HepG2 (cell line): ENCODE results near the gene ANXA3. TPM values are rescaled to one million over a fixed set of nuclear protein-coding genes. Genes with fewer than 3 reads are reported as not detected.

Source experiments
- ATAC-seq: fragments of 200-7000 bp; cut with Tn5 transposase; 3 replicates; pipeline ENCODE4 v1.9.1; 2020; ENCODE audit warnings: mild to moderate bottlenecking, moderate library complexity
- BruUV-seq: library from RNA; stranded (reverse); fragments of 400-500 nt; replicated peaks from 2 replicates; lab custom pipeline; 2021; lab: Mats Ljungman, UMichigan
- CTCF ChIA-PET: fragments of 300-600 bp; formaldehyde crosslinking; extraction: SDS; loops from one replicate; lab custom pipeline; 2021; ENCODE audit warnings: low total read pairs, inconsistent platforms, low intra/inter-chr PET ratio; lab: Yijun Ruan, JAX
- POLR2A ChIA-PET: fragments of 350-600 bp; sonication (Branson Sonifier 250); formaldehyde crosslinking; loops from one replicate; lab custom pipeline; 2020; ENCODE audit warnings: antibody characterized with exemption, inconsistent platforms; lab: Yijun Ruan, JAX
- DNase-seq: peaks from one replicate; pipeline ENCODE4 v3.0.0-alpha.2; 2015; ENCODE audit warnings: low spot score
- FAIRE-seq: peaks from 3 replicates; lab custom pipeline; 2011; peaks lifted over from hg19 to GRCh38; lab: Jason Lieb, UNC
- H2AFZ ChIP-seq: one replicate; pipeline ENCODE4 v1.6.1; 2011; ENCODE audit warnings: low read length, inconsistent platforms
- H3K27ac ChIP-seq: fragments of 300-600 bp; 3 replicates; pipeline ENCODE4 v1.8.0; 2011; ENCODE audit warnings: mixed run types, mild to moderate bottlenecking, mixed read lengths, low read length, inconsistent platforms; ENCODE audit not compliant: insufficient read depth; ENCODE audit errors: extremely low read length
- H3K27me3 ChIP-seq, 2 experiments: fragments of 200-600 bp in 1 of 2; 2 replicates in 1 of 2; 3 replicates in 1 of 2; pipeline versions ENCODE4 v1.6.0 to v1.8.0; 2011; ENCODE audit warnings: low read length in 2 of 2, mild to moderate bottlenecking in 2 of 2, moderate library complexity in 2 of 2, inconsistent platforms in 1 of 2; ENCODE audit not compliant: insufficient read depth in 2 of 2, control insufficient read depth in 1 of 2
- H3K36me3 ChIP-seq, 2 experiments: fragments of 200-600 bp in 1 of 2; replicated peaks in 1 of 2; 2 replicates in 1 of 2; 3 replicates in 1 of 2; pipeline versions ENCODE4 v1.5.1 to v1.8.0; 2011; ENCODE audit warnings: low read length in 2 of 2, inconsistent platforms in 1 of 2; ENCODE audit not compliant: insufficient read depth in 2 of 2, control insufficient read depth in 1 of 2
- H3K4me1 ChIP-seq: 2 replicates; pipeline ENCODE4 v1.5.1; 2012; ENCODE audit warnings: low read length, inconsistent platforms; ENCODE audit not compliant: insufficient read depth
- H3K4me2 ChIP-seq: 2 replicates; pipeline ENCODE4 v1.6.0; 2011; ENCODE audit warnings: low read depth, low read length, inconsistent platforms
- H3K4me3 ChIP-seq, 3 experiments: fragments of 200-600 bp in 1 of 3; sonication (generic), shearing (Covaris generic) in 1 of 3; replicated peaks in 1 of 3; 2 replicates each; pipeline ENCODE4 v1.5.1; 2011 to 2016; ENCODE audit warnings: low read length in 3 of 3, inconsistent platforms in 2 of 3, low read depth in 2 of 3, mild to moderate bottlenecking in 2 of 3, control low read depth in 1 of 3, mixed read lengths in 1 of 3; ENCODE audit not compliant: insufficient read depth in 1 of 3
- H3K79me2 ChIP-seq: one replicate; pipeline ENCODE4 v1.6.1; 2011; ENCODE audit warnings: low read length, inconsistent platforms; ENCODE audit not compliant: insufficient read depth
- H3K9ac ChIP-seq: 2 replicates; pipeline ENCODE4 v1.6.0; 2011; ENCODE audit warnings: mild to moderate bottlenecking, low read depth, low read length, inconsistent platforms; ENCODE audit not compliant: insufficient read depth
- H3K9me3 ChIP-seq: 2 replicates; pipeline ENCODE4 v1.5.1; 2012; ENCODE audit warnings: mild to moderate bottlenecking, low read length
- H4K20me1 ChIP-seq: 2 replicates; pipeline ENCODE4 v1.6.0; 2011; ENCODE audit warnings: inconsistent platforms, mild to moderate bottlenecking, low read length, moderate library complexity; ENCODE audit not compliant: insufficient read depth
- E2F1 ChIP-seq: sonication (generic); formaldehyde crosslinking; IDR thresholded peaks from 2 replicates; pipeline ENCODE4 v1.5.0; 2020; ENCODE audit warnings: missing genetic modification reagents
- FOXA3 ChIP-seq: IDR thresholded peaks from 2 replicates; pipeline ENCODE4 v1.6.1; 2016; ENCODE audit warnings: missing genetic modification reagents, missing compliant biosample characterization
- GZF1 ChIP-seq: sonication (generic); formaldehyde crosslinking; IDR thresholded peaks from 2 replicates; pipeline ENCODE4 v1.5.1; 2020; ENCODE audit warnings: mild to moderate bottlenecking, missing genetic modification reagents
- MAZ ChIP-seq, 2 experiments: sonication (generic) in 1 of 2; formaldehyde crosslinking in 1 of 2; IDR thresholded peaks; 2 replicates each; pipeline versions ENCODE4 v1.5.0 to v1.6.1; 2012 to 2020; ENCODE audit warnings: low read depth in 2 of 2, mild to moderate bottlenecking in 2 of 2, borderline replicate concordance in 1 of 2, improper control_type of control experiment in 1 of 2, low read length in 1 of 2, missing genetic modification reagents in 1 of 2, moderate library complexity in 1 of 2
- SNAI1 ChIP-seq: sonication (generic); formaldehyde crosslinking; IDR thresholded peaks from 2 replicates; pipeline ENCODE4 v1.5.0; 2020; ENCODE audit warnings: mild to moderate bottlenecking, missing genetic modification reagents, borderline replicate concordance
- SSRP1 ChIP-seq: IDR thresholded peaks from 2 replicates; pipeline ENCODE4 v1.6.1; 2016; ENCODE audit warnings: control low read depth
- TIGD3 ChIP-seq: sonication (generic); formaldehyde crosslinking; IDR thresholded peaks from 2 replicates; pipeline ENCODE4 v1.5.1; 2020; ENCODE audit warnings: mild to moderate bottlenecking, missing genetic modification reagents, borderline replicate concordance
- ZNF350 ChIP-seq: sonication (generic); formaldehyde crosslinking; IDR thresholded peaks from 2 replicates; pipeline ENCODE4 v1.4.0; 2020; ENCODE audit warnings: mild to moderate bottlenecking, low read depth, missing genetic modification reagents, borderline replicate concordance
- WGBS: methylation state at CpG from one replicate; pipeline ENCODE4 v1.1.6; 2017; ENCODE audit warnings: low lambda C conversion rate; 5-methylcytosine and 5-hydroxymethylcytosine counted together
- in situ Hi-C: cut with HindIII; loops from 2 replicates; pipeline ENCODE4 v1.10.0; 2017; ENCODE audit warnings: low pct_unique_long_range_greater_than_20kb; ENCODE audit not compliant: extremely low pct_ligation_motif_present
- intact Hi-C: fragments of 100-400 bp; cut with micrococcal nuclease; formaldehyde crosslinking; loops from one replicate; pipeline ENCODE4 v1.10.0; 2022; ENCODE audit not compliant: unreplicated experiment
- polyA plus RNA-seq, 8 experiments: library from polyadenylated mRNA; depleted of rRNA in 3 of 8; stranded (reverse) in 7 of 8; unstranded in 1 of 8; fragments of >200 nt; fragmentation: Illumina TruSeq in 4 of 8; extraction: Trizol in 4 of 8; gene quantifications; 2 replicates each; pipeline versions ENCODE4 v1.2.1 to v1.2.3, GENCODE V29; 2011 to 2016; ENCODE audit warnings: low read depth in 4 of 8, missing spikeins in 1 of 8, mixed read lengths in 1 of 8; ENCODE audit not compliant: insufficient read depth in 1 of 8
- total RNA-seq, 5 experiments: library from RNA; depleted of rRNA; stranded (reverse); fragments of >200 nt; fragmentation: Illumina TruSeq; extraction: Trizol; gene quantifications; 2 replicates each; pipeline ENCODE4 v1.2.3, GENCODE V29; 2016; ENCODE audit warnings: low read depth in 1 of 5
- TF ChIP-seq, protein P1 (sequence below): IDR thresholded peaks from 2 replicates; pipeline ENCODE4 v1.6.1; 2016
- TF ChIP-seq, protein P2 (sequence below): sonication (generic); formaldehyde crosslinking; IDR thresholded peaks from 2 replicates; pipeline ENCODE4 v1.5.0; 2020; ENCODE audit warnings: mild to moderate bottlenecking, low read depth, missing genetic modification reagents, borderline replicate concordance

Gene ANXA3
- total and polyA plus RNA-seq, 2 of the 13 experiments (the other 11 are each of a cell fraction or from before 2014, with no cell fraction given), result 6.5 to 6.9 TPM

GRCh38 chr4:78648640-78649363 is 97.2 kb downstream of the ANXA3 start:
- Histone ChIP-seq H3K9me3 (no peaks in the 10 kb centered on the region), H3K9ac (no peak overlapping the region), H3K4me1 (peaks cover 9% of the 10 kb centered on the region), H3K27me3 (no peaks in the 10 kb centered on the region), H2AFZ (no peak overlapping the region), H4K20me1 (no peaks in the 10 kb centered on the region), H3K27ac (no peak overlapping the region), H3K36me3 (no peaks in the 10 kb centered on the region)
- ChIA-PET POLR2A (no interaction called here), CTCF (no interaction called here)
- intact Hi-C loops, result no loop called here
- DNase-seq (no peak), FAIRE-seq (no peak), ATAC-seq (no peak)
- no TSS peak for BruUV-seq
- WGBS, result 41% methylated on average over 4 of the region's 4 CpGs
- no peak for TF ChIP-seq SNAI1 (CRISPR knock-in tag)
- no peak for TF ChIP-seq ZNF350
- no peak for TF ChIP-seq TIGD3 (CRISPR knock-in tag)
- TF ChIP-seq FOXA3 (CRISPR knock-in tag), result no peak
- no peak for TF ChIP-seq MAZ (IDR thresholded peaks at IDR 0.05; ENCODE audit: borderline replicate concordance, low read depth, low read length)
- no peak for TF ChIP-seq MAZ (CRISPR knock-in tag; IDR thresholded peaks at IDR 0.05; ENCODE audit: low read depth)
- no peak for TF ChIP-seq SSRP1 (CRISPR knock-in tag)
- no peak for TF ChIP-seq E2F1 (CRISPR knock-in tag)
- TF ChIP-seq, protein P1, sequence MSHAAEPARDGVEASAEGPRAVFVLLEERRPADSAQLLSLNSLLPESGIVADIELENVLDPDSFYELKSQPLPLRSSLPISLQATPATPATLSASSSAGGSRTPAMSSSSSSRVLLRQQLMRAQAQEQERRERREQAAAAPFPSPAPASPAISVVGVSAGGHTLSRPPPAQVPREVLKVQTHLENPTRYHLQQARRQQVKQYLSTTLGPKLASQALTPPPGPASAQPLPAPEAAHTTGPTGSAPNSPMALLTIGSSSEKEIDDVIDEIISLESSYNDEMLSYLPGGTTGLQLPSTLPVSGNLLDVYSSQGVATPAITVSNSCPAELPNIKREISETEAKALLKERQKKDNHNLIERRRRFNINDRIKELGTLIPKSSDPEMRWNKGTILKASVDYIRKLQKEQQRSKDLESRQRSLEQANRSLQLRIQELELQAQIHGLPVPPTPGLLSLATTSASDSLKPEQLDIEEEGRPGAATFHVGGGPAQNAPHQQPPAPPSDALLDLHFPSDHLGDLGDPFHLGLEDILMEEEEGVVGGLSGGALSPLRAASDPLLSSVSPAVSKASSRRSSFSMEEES (CRISPR knock-in tag), result no peak
- TF ChIP-seq GZF1, result no peak
- TF ChIP-seq, protein P2, sequence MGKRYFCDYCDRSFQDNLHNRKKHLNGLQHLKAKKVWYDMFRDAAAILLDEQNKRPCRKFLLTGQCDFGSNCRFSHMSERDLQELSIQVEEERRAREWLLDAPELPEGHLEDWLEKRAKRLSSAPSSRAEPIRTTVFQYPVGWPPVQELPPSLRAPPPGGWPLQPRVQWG, result no peak
- TF ChIP-seq, all 625 proteins: peak for 0
- Histone ChIP-seq H3K4me2 (no peak overlapping the region), H3K4me3 (no peak overlapping the region), H3K79me2 (no peaks in the 10 kb centered on the region)
- in situ Hi-C loops, result no loop called here
